HFFc6 (cell line): ENCODE measurements around the gene CHST13. TPM values are rescaled to one million over a fixed set of nuclear protein-coding genes. Genes with fewer than 3 reads are reported as not detected.
A peak's percentile ranks its signal among the peaks of the same experiment; 100 is the strongest.

Experiments used
- DNase-seq: peaks from one replicate; pipeline ENCODE4 v3.0.0-alpha.2; 2018
- H3K27ac Mint-ChIP-seq: 2 replicates; pipeline ENCODE4 v1.8.0; 2020; ENCODE audit warnings: mild to moderate bottlenecking, mixed read lengths
- H3K27me3 Mint-ChIP-seq: 2 replicates; pipeline ENCODE4 v1.8.0; 2021; ENCODE audit warnings: mild to moderate bottlenecking, moderate library complexity, mixed read lengths; ENCODE audit not compliant: insufficient read depth
- H3K36me3 Mint-ChIP-seq: 2 replicates; pipeline ENCODE4 v1.8.0; 2021; ENCODE audit warnings: low read depth, mixed read lengths
- H3K4me1 Mint-ChIP-seq: 2 replicates; pipeline ENCODE4 v1.8.0; 2020; ENCODE audit warnings: low read depth, mixed read lengths
- H3K4me3 Mint-ChIP-seq: 2 replicates; pipeline ENCODE4 v1.8.0; 2020; ENCODE audit warnings: mild to moderate bottlenecking, moderate library complexity, mixed read lengths
- H3K9me3 Mint-ChIP-seq: 2 replicates; pipeline ENCODE4 v1.8.0; 2020; ENCODE audit warnings: mild to moderate bottlenecking, mixed read lengths
- long read RNA-seq: library from polyadenylated mRNA; unstranded; transcript quantifications from one replicate; pipeline ENCODE4 v2.0.0, GENCODE V29; 2019
- total RNA-seq, 6 experiments: library from RNA; stranded (reverse); fragmentation: NEBNext Ultra II Directional; extraction: Animal tissue kit (Norgen Biotek cat#: 25700); gene quantifications; 2 replicates in 1 of 6; 3 replicates in 5 of 6; pipeline ENCODE4 v1.2.3, GENCODE V29; 2021
- TF ChIP-seq, protein P1 (sequence below): fragments of 200-600 bp; sonication (generic); IDR thresholded peaks from 2 replicates; pipeline ENCODE4 v1.5.0; 2021; ENCODE audit warnings: antibody characterized with exemption, mild to moderate bottlenecking

CHST13 gene, protein sequence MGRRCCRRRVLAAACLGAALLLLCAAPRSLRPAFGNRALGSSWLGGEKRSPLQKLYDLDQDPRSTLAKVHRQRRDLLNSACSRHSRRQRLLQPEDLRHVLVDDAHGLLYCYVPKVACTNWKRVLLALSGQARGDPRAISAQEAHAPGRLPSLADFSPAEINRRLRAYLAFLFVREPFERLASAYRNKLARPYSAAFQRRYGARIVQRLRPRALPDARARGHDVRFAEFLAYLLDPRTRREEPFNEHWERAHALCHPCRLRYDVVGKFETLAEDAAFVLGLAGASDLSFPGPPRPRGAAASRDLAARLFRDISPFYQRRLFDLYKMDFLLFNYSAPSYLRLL
- total RNA-seq = not detected
- long read RNA-seq, partial matches to known transcripts = 0 of 1 reads
- long read RNA-seq, other reads (novel, unspliced or antisense) = 1 of 1 reads

- Mint-ChIP-seq H3K4me1 (no peaks in the 10 kb centered on the region), H3K4me3 (no peak within 1 kb of the TSS), H3K27ac (no peak within 1 kb of the TSS), H3K27me3 (peaks cover 38% of the 10 kb centered on the region), H3K36me3 (no peaks in the 10 kb centered on the region), H3K9me3 (no peaks in the 10 kb centered on the region)
- TF ChIP-seq, protein P1, sequence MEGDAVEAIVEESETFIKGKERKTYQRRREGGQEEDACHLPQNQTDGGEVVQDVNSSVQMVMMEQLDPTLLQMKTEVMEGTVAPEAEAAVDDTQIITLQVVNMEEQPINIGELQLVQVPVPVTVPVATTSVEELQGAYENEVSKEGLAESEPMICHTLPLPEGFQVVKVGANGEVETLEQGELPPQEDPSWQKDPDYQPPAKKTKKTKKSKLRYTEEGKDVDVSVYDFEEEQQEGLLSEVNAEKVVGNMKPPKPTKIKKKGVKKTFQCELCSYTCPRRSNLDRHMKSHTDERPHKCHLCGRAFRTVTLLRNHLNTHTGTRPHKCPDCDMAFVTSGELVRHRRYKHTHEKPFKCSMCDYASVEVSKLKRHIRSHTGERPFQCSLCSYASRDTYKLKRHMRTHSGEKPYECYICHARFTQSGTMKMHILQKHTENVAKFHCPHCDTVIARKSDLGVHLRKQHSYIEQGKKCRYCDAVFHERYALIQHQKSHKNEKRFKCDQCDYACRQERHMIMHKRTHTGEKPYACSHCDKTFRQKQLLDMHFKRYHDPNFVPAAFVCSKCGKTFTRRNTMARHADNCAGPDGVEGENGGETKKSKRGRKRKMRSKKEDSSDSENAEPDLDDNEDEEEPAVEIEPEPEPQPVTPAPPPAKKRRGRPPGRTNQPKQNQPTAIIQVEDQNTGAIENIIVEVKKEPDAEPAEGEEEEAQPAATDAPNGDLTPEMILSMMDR = no peak
- no peak for DNase-seq
These were observed at the start of gene CHST13 for GRCh38 chr3:126523745-126524428. TSS of gene CHST13 (plus strand) at chr3:126524155. CDS start at chr3:126524333, 178 bp downstream.

GRCh38 chr3:126474498-126475412, 49.2 kb upstream of the CHST13 start:
- peak overlapping the region; percentile 59; the same call in 1 of the 2 replicates for H3K27ac Mint-ChIP-seq
- H3K27me3 Mint-ChIP-seq = peaks cover 2% of the 10 kb centered on the region; the same call in 1 of the 2 replicates
- peaks cover 24% of the 10 kb centered on the region for H3K36me3 Mint-ChIP-seq
- H3K9me3 Mint-ChIP-seq = no peaks in the 10 kb centered on the region
- peak overlapping the region; percentile 95 for H3K4me3 Mint-ChIP-seq
- H3K4me1 Mint-ChIP-seq = peaks cover 41% of the 10 kb centered on the region
- peak; percentile 22 for DNase-seq
- TF ChIP-seq, protein P1 = peak; percentile 14; the same call in 1 of the 2 replicates

- Mint-ChIP-seq H3K36me3 (peaks cover 18% of the 10 kb centered on the region), H3K4me1 (peaks cover 41% of the 10 kb centered on the region), H3K4me3 (peak within 1 kb of the TSS; percentile 95), H3K27me3 (peaks cover 2% of the 10 kb centered on the region; the same call in 1 of the 2 replicates), H3K9me3 (no peaks in the 10 kb centered on the region), H3K27ac (peak within 1 kb of the TSS; percentile 59; the same call in 1 of the 2 replicates)
- TF ChIP-seq, protein P1 = peak; percentile 62; the same call in 1 of the 2 replicates
- peak; percentile 88 for DNase-seq
These were observed 48.4 kb upstream of the CHST13 start, which contains the start of gene ZXDC for GRCh38 chr3:126475413-126476114. TSS of gene ZXDC (minus strand) at chr3:126475891. CDS start at chr3:126475865, 26 bp downstream.

DNA sequence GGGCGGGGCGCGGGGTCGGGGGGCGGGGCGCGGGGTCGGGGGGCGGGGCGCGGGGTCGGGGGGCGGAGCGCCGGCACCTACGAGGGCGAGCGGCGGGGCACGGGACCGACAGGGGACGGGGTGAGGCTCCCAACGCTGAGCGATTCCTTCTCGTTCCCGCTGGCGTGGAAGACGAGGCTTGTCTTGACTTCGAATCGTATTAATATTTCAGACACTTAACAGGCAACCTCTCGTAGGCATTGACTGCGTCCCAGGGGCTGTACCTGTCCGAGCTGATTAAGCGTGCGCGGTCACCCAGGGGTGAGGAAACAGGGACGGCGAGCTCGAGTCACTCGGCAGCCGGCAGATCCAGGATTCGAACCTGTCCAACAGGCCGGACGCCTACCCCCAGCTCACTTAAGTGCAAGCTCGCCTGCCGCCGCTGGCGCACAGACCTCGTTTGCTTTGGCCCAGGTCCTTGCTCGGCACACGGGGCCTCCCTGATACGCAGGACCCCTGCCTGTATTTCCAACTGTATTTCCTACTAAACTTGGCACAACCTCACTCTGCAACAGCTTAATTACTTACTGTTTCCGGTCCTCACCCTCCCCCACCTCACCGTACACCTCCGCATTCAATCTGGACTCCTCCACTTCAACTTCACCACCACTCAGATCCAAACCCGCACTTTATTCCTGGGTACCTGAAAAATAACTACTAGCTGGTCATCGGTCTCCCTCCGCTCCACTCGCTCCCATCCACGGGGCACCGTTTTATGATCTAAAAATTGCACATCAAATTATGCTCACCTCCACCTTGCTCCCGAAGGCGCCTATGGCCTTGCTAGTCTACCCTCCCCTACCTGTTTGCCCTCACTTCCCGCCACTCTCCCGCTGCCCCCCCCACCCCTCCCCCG, 47.5 kb upstream of the CHST13 start:
- TF ChIP-seq, protein P1 = no peak
- H3K4me3 Mint-ChIP-seq = peak overlapping the region; percentile 84
- peaks cover 41% of the 10 kb centered on the region for H3K4me1 Mint-ChIP-seq
- DNase-seq = no peak
- 0 out of 2 replicates have a peak overlapping the region, but pooled peaks have one; percentile 36 for H3K27ac Mint-ChIP-seq
- no peaks in the 10 kb centered on the region for H3K9me3 Mint-ChIP-seq
- peaks cover 4% of the 10 kb centered on the region for H3K27me3 Mint-ChIP-seq
- peaks cover 13% of the 10 kb centered on the region for H3K36me3 Mint-ChIP-seq
